Activated naive CD8-positive, alpha-beta T cell (primary cell): ENCODE measurements around the gene LRRC56.

Experiments
- H3K27ac Mint-ChIP-seq: one replicate; pipeline ENCODE4 v1.8.0; 2021; ENCODE audit warnings: mixed read lengths
- H3K27me3 Mint-ChIP-seq: one replicate; pipeline ENCODE4 v1.8.0; 2021; ENCODE audit warnings: mixed read lengths
- H3K36me3 Mint-ChIP-seq: one replicate; pipeline ENCODE4 v1.8.0; 2021; ENCODE audit warnings: mixed read lengths
- H3K4me1 Mint-ChIP-seq: one replicate; pipeline ENCODE4 v1.8.0; 2021; ENCODE audit warnings: low read depth, mixed read lengths
- H3K4me3 Mint-ChIP-seq: one replicate; pipeline ENCODE4 v1.8.0; 2021; ENCODE audit warnings: mild to moderate bottlenecking, mixed read lengths
- H3K9me3 Mint-ChIP-seq: one replicate; pipeline ENCODE4 v1.8.0; 2021; ENCODE audit warnings: low read depth, mixed read lengths

The LRRC56 gene

GRCh38 chr11:538431-539051 is 1.2 kb downstream of the LRRC56 start:
- Mint-ChIP-seq H3K27me3 (no peaks in the 10 kb centered on the region), H3K27ac (no peak overlapping the region), H3K4me3 (no peak overlapping the region), H3K36me3 (no peaks in the 10 kb centered on the region), H3K4me1 (peaks cover 12% of the 10 kb centered on the region), H3K9me3 (no peaks in the 10 kb centered on the region)

GRCh38 chr11:539971-540481 is 2.7 kb downstream of the LRRC56 start:
- Mint-ChIP-seq H3K9me3 (no peaks in the 10 kb centered on the region), H3K4me3 (no peak overlapping the region), H3K27ac (no peak overlapping the region), H3K27me3 (no peaks in the 10 kb centered on the region), H3K36me3 (no peaks in the 10 kb centered on the region), H3K4me1 (peaks cover 9% of the 10 kb centered on the region)

- H3K4me3 Mint-ChIP-seq, result no peak overlapping the region
- no peaks in the 10 kb centered on the region for H3K36me3 Mint-ChIP-seq
- H3K27ac Mint-ChIP-seq, result no peak overlapping the region
- H3K4me1 Mint-ChIP-seq, result peaks cover 9% of the 10 kb centered on the region
- no peaks in the 10 kb centered on the region for H3K9me3 Mint-ChIP-seq
- no peaks in the 10 kb centered on the region for H3K27me3 Mint-ChIP-seq
These were observed 3.5 kb downstream of the LRRC56 start for GRCh38 chr11:540583-541432.

- H3K27ac Mint-ChIP-seq, result no peak overlapping the region
- no peaks in the 10 kb centered on the region for H3K9me3 Mint-ChIP-seq
- no peak overlapping the region for H3K4me3 Mint-ChIP-seq
- H3K4me1 Mint-ChIP-seq, result peaks cover 6% of the 10 kb centered on the region
- no peaks in the 10 kb centered on the region for H3K27me3 Mint-ChIP-seq
- H3K36me3 Mint-ChIP-seq, result no peaks in the 10 kb centered on the region
These were observed 4.1 kb downstream of the LRRC56 start for GRCh38 chr11:541433-541885.

GRCh38 chr11:544817-545166 is 7.5 kb downstream of the LRRC56 start:
- Mint-ChIP-seq H3K4me3 (no peak overlapping the region), H3K27ac (no peak overlapping the region), H3K9me3 (no peaks in the 10 kb centered on the region), H3K36me3 (no peaks in the 10 kb centered on the region), H3K27me3 (no peaks in the 10 kb centered on the region), H3K4me1 (no peaks in the 10 kb centered on the region)

- Mint-ChIP-seq H3K4me3 (no peak overlapping the region), H3K4me1 (no peaks in the 10 kb centered on the region), H3K9me3 (no peaks in the 10 kb centered on the region), H3K36me3 (no peaks in the 10 kb centered on the region), H3K27me3 (no peaks in the 10 kb centered on the region), H3K27ac (no peak overlapping the region)
These were observed 7.8 kb downstream of the LRRC56 start for GRCh38 chr11:545171-545570.

GRCh38 chr11:548700-549603 is 11.6 kb downstream of the LRRC56 start:
- H3K9me3 Mint-ChIP-seq, result no peaks in the 10 kb centered on the region
- H3K27ac Mint-ChIP-seq, result no peak overlapping the region
- no peaks in the 10 kb centered on the region for H3K27me3 Mint-ChIP-seq
- no peaks in the 10 kb centered on the region for H3K36me3 Mint-ChIP-seq
- H3K4me1 Mint-ChIP-seq, result no peaks in the 10 kb centered on the region
- no peak overlapping the region for H3K4me3 Mint-ChIP-seq

- no peaks in the 10 kb centered on the region for H3K9me3 Mint-ChIP-seq
- no peaks in the 10 kb centered on the region for H3K27me3 Mint-ChIP-seq
- H3K4me1 Mint-ChIP-seq, result no peaks in the 10 kb centered on the region
- H3K27ac Mint-ChIP-seq, result no peak overlapping the region
- H3K36me3 Mint-ChIP-seq, result no peaks in the 10 kb centered on the region
- H3K4me3 Mint-ChIP-seq, result no peak overlapping the region
These were observed 12.9 kb downstream of the LRRC56 start for GRCh38 chr11:550021-550745.

- Mint-ChIP-seq H3K27ac (no peak overlapping the region), H3K4me1 (no peaks in the 10 kb centered on the region), H3K27me3 (no peaks in the 10 kb centered on the region), H3K36me3 (no peaks in the 10 kb centered on the region), H3K4me3 (no peak overlapping the region), H3K9me3 (no peaks in the 10 kb centered on the region)
These were observed 13.4 kb downstream of the LRRC56 start for GRCh38 chr11:550746-551085.

GRCh38 chr11:551131-551530 is 13.8 kb downstream of the LRRC56 start:
- Mint-ChIP-seq H3K36me3 (no peaks in the 10 kb centered on the region), H3K4me3 (no peak overlapping the region), H3K27ac (no peak overlapping the region), H3K9me3 (no peaks in the 10 kb centered on the region), H3K4me1 (no peaks in the 10 kb centered on the region), H3K27me3 (no peaks in the 10 kb centered on the region)

- Mint-ChIP-seq H3K4me3 (no peak overlapping the region), H3K4me1 (no peaks in the 10 kb centered on the region), H3K36me3 (no peaks in the 10 kb centered on the region), H3K9me3 (no peaks in the 10 kb centered on the region), H3K27ac (no peak overlapping the region), H3K27me3 (no peaks in the 10 kb centered on the region)
These were observed 14.3 kb downstream of the LRRC56 start for GRCh38 chr11:551596-551995.

GRCh38 chr11:553083-553987 is 16.0 kb downstream of the LRRC56 start:
- no peaks in the 10 kb centered on the region for H3K36me3 Mint-ChIP-seq
- H3K27me3 Mint-ChIP-seq, result no peaks in the 10 kb centered on the region
- H3K9me3 Mint-ChIP-seq, result no peaks in the 10 kb centered on the region
- H3K27ac Mint-ChIP-seq, result no peak overlapping the region
- no peaks in the 10 kb centered on the region for H3K4me1 Mint-ChIP-seq
- H3K4me3 Mint-ChIP-seq, result no peak overlapping the region

GRCh38 chr11:553988-554340 is 16.6 kb downstream of the LRRC56 start:
- H3K4me1 Mint-ChIP-seq, result no peaks in the 10 kb centered on the region
- H3K9me3 Mint-ChIP-seq, result no peaks in the 10 kb centered on the region
- no peaks in the 10 kb centered on the region for H3K36me3 Mint-ChIP-seq
- no peaks in the 10 kb centered on the region for H3K27me3 Mint-ChIP-seq
- no peak overlapping the region for H3K4me3 Mint-ChIP-seq
- no peak overlapping the region for H3K27ac Mint-ChIP-seq
